ENCODE data around the gene DNAH7. TPM values are rescaled to one million over a fixed set of nuclear protein-coding genes. Genes with fewer than 3 reads are reported as not detected.

DNAH7 gene
- total and polyA plus RNA-seq, 2 experiments from 2014 or later = 0.35 to 1.1 TPM

DNA sequence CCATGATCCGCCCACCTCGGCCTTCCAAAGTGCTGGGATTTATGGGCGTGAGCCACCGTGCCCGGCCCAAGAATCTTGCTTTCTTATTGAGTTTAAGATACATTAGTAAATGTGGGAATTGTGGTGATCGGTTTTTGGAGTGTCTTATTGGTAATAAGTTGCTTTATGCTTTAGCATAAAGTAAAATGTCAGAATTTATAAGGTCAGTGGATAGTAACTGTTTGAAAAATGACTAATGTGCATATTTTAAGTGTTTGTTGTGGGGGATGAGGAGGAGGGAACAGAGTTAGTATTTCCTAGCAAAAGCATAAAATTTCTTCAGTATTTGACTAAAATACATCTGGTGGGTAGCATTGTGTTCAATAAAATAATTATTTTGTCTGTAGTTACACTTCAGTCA is 334.2 kb downstream of the DNAH7 start:
- Mint-ChIP-seq H3K27me3 (ENCODE audit: insufficient read depth, low read depth, poor library complexity) (no peaks in the 10 kb centered on the region), H3K9me3 (no peaks in the 10 kb centered on the region), H3K4me3 (no peak overlapping the region), H3K27ac (no peak overlapping the region), H3K36me3 (ENCODE audit: low read depth) (peaks cover 44% of the 10 kb centered on the region), H3K4me1 (no peaks in the 10 kb centered on the region)
- no peak for DNase-seq (ENCODE audit: low spot score)
- no peak for ATAC-seq
- Histone ChIP-seq H3K27me3 (ENCODE audit: insufficient read depth) (no peaks in the 10 kb centered on the region), H4K20me1 (replicated peaks; ENCODE audit: insufficient read depth) (no peaks in the 10 kb centered on the region), H2AFZ (no peak overlapping the region), H3K9me2 (ENCODE audit: insufficient read depth) (no peaks in the 10 kb centered on the region), H3K4me3 (no peak overlapping the region), H3K79me2 (replicated peaks; ENCODE audit: insufficient read depth) (no peaks in the 10 kb centered on the region), H3K4me2 (no peak overlapping the region), H3K36me3 (ENCODE audit: insufficient read depth) (peaks cover 3% of the 10 kb centered on the region; the same call in 1 of the 2 replicates), H3K27ac (ENCODE audit: low read depth) (no peak overlapping the region), H3F3A (replicated peaks; ENCODE audit: low read depth) (no peaks in the 10 kb centered on the region), H3K4me1 (ENCODE audit: insufficient read depth) (no peaks in the 10 kb centered on the region)
- TF ChIP-seq, protein P1, sequence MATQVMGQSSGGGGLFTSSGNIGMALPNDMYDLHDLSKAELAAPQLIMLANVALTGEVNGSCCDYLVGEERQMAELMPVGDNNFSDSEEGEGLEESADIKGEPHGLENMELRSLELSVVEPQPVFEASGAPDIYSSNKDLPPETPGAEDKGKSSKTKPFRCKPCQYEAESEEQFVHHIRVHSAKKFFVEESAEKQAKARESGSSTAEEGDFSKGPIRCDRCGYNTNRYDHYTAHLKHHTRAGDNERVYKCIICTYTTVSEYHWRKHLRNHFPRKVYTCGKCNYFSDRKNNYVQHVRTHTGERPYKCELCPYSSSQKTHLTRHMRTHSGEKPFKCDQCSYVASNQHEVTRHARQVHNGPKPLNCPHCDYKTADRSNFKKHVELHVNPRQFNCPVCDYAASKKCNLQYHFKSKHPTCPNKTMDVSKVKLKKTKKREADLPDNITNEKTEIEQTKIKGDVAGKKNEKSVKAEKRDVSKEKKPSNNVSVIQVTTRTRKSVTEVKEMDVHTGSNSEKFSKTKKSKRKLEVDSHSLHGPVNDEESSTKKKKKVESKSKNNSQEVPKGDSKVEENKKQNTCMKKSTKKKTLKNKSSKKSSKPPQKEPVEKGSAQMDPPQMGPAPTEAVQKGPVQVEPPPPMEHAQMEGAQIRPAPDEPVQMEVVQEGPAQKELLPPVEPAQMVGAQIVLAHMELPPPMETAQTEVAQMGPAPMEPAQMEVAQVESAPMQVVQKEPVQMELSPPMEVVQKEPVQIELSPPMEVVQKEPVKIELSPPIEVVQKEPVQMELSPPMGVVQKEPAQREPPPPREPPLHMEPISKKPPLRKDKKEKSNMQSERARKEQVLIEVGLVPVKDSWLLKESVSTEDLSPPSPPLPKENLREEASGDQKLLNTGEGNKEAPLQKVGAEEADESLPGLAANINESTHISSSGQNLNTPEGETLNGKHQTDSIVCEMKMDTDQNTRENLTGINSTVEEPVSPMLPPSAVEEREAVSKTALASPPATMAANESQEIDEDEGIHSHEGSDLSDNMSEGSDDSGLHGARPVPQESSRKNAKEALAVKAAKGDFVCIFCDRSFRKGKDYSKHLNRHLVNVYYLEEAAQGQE (IDR thresholded peaks at IDR 0.05; ENCODE audit: unreplicated experiment) = no peak
- TF ChIP-seq ZNF462 (CRISPR knock-in tag; IDR thresholded peaks at IDR 0.05) (no peak), NANOG (IDR thresholded peaks at IDR 0.05; ENCODE audit: borderline replicate concordance) (no peak), ZNF331 (CRISPR knock-in tag; IDR thresholded peaks at IDR 0.05; ENCODE audit: low read depth) (no peak), STAT1 (IDR thresholded peaks at IDR 0.05; ENCODE audit: unreplicated experiment) (no peak), JUNB (IDR thresholded peaks at IDR 0.05; ENCODE audit: unreplicated experiment) (no peak), ZNF114 (CRISPR knock-in tag; IDR thresholded peaks at IDR 0.05) (no peak)
